NCI-H187 (cell line): ENCODE results near the gene RBMS2.

Experiments
- DNase-seq, 2 experiments: peaks; one replicate each; lab custom pipeline; 2025; lab: John Stamatoyannopoulos, UW

Gene RBMS2

DNA sequence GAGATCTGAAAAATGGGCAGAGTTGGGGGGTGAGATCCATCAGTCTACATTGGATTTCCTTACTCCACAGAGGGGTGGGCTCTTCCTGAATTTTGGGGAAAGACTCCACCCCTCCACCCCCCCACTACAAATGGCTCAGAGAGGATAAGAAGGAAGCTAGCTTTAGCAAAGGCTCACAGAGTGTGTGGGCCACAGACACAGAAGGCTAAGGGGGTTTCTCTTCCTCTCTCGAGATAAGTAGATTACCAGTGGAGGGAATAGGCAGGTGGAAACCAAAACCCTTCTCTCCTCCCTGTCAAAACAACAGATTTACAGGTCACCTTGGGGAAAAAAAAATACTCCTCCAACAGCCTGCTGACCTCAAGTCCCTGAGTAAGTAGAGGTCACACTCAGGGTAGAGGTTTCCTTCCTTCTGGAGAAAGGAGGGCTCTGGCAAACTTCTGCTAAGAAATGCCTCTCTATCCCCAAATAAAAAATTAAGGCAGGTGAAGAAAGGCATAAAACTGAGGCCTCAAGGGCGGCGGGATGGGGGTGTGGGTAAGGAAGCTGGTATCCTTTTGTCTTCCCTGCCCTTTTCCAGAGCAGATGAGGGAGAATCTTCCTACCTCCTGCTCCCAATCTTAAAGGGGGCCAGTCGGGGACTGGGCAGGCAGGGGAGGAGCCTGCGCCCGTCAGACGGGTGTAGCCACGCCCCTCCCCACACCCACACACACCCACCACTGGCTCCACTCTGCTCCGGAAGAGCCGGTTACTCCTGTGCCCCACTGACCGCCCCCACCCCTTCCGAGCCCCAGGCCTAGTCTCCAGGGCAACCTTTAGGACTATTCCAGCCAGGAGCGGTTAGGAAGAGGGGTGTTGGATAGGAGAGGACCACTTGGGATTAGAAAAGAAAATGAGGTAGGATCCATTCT lies 110.4 kb downstream of the RBMS2 start:
- DNase-seq, result peak in 1 of 2 experiments; percentile 31

DNA sequence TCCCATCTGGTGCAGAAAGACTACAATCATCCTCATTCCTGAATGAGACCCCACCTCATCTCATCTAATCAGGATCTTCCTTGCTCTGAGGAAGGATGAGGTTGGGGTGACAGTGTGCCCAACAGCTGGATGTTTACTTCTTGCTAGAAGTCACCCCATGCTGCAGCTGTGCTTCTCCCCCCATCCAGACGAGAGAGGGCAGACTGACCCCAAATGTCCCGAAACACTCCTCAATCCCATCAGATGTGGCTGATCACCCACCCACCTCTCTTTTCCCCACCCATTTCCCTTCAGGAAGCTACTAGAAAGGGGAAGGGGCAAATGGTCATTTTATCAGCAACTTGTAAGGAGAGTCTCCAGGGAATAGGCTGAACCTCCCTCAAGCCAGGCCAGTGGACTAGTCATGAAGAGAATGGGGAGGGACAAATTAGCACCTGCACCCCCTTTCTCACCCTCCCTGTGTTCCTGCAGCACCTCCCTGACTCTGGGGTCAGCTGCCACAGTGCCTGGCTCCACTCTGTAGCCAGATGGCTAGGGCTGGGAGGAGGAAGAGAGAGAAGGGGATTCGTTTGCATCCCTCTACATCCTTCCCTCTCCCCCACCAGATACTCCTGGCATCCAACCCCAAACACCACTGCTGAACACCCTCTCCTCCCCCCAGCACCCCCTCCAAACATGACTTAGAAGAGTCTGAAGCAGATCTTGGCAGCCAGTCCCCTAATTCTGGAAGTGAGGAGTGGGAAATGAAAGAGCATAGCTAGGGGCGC lies 111.3 kb downstream of the RBMS2 start:
- no peak for DNase-seq

DNA sequence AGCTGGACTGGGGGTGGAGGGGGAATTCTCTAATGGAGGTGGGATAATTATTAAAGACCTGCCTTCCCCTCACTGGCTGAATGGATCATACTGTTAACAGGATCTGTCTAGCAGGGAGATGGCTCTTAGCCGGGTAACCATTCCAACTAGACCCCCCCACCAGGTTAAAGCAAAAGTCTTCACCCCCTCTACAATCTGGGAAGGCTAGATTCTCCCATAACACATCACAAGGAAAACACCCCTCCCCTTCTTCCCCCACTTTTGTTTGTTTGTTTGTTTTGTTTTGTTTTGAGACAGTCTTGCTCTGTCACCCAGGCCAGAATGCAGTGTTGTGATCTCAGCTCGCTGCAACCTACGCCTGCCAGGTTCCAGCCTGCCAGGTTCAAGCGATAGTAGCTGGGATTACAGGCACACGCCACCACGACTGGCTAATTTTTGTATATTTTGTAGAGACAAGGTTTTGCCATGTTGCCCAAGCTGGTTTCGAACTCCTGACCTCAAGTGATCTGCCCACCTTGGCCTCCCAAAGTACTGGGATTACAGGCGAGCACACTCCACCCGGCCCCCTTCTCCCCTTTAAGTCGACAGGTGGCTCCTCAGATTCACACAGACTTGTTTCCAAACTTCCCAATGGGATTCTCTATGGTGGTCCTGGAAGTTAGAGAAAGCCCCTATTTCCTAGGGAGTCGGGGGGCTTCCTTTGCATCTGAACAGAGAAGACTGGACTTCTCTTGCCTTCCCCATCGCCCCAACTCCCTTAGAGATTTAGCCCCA lies 112.0 kb downstream of the RBMS2 start:
- DNase-seq, result no peak

DNA sequence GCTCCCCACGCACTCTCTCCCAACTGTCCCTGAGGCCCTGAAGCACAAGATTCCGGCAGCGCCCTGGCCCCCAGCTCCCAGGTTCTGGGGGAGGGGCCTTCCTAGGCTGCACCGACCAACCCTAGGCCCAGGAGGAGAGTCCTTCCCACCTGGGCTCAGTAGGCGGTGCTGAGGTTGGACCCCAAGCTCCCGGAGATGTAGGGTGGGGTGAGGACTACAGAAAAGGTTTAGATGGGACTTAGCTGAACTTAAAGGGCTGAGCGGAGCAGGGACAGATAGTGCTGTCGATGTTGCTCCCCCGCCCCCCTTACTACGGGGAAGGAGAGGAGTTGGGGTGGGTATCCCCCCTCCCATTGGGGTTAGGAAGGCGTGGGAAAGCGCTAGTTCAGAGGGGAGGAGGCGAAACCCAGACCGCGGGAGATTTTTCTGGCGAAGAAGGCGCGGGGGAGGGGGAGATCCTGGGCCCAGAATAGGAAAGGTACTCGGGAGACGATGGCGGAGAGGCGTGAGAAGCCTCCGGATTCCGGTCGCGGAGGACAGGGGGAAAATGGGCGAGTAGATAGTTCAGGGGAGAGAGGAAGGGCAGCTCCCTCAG lies 112.7 kb downstream of the RBMS2 start:
- peak in 1 of 2 experiments; percentile 43 for DNase-seq

DNA sequence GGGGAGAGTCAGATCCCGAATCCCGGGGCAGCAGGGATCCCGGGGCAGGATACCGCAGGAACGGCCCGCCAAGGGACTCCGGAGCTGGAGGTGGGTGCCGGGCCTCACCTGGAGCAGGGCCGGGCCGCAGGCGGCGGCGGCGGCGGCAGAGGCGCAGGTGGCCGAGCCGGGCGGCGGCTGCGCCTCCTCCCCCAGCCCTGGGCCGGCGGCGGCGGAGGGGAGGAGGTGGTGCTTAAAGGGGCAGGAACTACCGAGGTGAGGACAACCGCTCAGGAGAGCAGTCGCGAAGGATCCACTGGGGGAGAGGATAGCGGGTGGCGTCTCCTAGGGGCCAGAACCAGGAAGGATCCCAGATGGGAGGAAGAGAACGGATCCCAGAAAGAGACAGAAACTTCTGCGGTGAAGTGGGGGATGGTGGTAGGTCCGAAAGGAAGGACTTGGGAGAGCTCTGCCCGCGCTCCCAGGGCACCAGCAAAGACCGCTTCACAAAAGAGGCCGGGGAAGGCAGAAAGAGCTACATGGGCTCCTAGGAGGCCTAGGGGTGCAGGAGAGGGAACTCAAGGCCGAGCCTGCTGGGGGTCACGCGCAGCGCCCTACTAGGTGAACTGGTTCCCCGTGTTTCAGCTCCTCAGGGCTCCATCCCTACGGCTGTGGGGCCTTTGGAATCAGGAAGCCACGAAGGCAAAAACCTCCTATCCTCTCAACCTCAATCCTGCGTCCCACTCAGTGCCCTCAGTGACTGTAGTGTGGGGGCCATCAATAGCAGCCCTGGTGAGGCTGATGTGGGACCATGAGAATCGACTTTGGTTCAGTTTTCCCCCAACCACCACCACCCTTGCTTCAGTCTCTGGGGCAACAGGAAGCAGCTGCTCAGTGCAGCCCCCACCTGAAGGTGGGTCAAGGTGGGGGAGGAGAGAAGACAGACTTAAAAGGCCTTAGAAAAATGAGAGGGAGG lies 113.5 kb downstream of the RBMS2 start:
- peak; percentile 35 to 74 for DNase-seq

DNA sequence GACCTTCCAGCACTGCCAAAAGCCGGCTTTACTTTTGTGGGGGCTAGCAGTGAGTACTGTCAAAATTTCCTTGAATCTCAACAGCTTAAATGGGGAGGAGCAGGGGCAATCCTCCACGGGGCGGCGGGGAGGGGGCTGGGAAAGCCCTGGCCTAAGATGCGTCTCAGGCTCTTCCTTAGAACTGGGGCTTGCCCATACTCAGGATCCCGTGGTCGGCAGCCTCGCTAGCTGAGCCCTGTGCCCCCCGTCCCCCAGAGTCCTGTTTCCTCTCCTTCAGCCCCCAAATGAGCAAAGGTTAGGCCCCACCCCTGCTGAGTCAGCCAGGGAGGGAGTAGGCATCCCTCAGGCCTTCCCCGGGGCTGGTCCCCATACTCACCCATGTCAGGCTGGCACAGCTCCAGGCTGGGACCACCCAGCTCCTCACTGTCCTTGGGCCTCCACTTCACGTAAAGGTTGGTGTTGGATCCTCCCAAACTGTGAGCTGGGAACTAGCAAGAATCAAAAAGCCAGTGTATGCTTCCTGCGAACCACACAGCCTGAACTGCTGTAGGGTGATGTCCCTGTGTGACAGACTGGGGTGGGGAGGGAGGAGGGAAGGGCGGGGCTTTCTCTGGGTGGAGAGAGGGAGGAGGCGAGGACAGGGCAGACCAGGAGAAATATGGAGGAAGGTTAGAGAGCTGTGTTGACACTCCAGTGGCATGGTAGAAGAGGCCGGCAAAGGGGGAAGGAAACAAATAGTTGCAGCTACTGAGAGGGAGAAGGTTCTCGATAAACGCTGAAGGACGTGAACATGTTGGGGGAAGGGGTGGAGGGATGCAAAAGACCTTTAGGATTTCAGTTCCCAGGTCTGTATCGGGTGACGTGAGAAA lies 114.4 kb downstream of the RBMS2 start:
- peak; percentile 82 to 91 for DNase-seq

DNA sequence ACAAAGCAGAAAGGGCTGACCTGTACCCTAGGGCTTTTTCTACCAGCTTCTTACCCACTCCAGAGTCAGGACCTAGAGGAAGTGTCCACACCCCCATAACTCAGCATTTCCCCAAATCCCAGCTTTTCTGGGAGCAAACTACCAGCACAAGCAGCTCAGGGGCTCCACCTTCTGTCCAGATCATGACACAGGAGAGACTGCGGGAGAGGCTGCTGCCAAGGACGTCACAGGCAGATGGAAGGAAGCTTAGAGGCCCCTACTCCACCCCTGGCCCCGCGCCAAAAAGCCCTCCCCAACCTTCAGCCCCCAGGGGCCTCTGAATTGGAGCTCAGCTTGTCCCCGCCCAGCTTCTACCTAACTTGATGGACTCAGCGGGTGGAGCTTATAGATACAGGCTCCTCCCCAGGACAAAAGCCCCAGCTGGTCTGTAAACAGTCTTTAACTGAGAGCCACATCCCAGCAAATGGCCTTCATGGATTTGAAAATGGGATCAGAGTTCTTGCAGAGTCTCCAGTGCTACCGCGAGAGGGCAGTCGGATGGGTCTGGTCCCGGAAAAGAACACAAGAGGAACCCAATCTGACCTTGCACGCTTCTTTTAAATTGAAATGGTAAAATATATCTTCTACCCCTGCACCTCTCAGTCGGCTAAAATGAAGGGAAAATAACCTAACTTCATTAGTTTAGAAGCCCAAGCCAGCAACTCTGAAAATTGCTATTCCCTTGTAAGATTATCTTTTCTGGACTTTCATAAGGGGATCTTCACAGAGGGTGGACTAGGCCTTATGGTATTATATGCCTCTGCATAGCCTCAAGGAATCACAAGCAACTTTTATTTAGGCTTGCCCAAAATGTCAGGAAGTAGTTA lies 115.3 kb downstream of the RBMS2 start:
- DNase-seq, result peak; percentile 99 to 100

DNA sequence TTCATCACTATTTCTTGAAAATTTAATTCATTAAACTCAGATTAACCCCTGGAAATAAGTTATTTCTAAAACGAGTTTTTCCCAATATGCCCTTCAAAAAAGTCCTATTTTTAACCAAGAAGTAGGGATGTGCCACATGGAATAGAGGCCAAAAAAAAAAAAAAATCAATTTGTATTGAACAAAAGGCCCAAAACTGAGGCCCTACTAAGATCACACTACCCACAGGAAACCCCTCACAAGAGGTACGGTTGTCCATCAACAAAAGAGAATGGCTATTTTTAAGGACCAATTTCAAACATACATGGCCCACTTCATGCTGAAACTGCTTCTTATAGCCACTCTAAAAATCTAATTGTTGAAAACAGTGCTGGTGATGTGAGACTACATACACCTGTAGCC lies 116.0 kb downstream of the RBMS2 start:
- no peak for DNase-seq

DNA sequence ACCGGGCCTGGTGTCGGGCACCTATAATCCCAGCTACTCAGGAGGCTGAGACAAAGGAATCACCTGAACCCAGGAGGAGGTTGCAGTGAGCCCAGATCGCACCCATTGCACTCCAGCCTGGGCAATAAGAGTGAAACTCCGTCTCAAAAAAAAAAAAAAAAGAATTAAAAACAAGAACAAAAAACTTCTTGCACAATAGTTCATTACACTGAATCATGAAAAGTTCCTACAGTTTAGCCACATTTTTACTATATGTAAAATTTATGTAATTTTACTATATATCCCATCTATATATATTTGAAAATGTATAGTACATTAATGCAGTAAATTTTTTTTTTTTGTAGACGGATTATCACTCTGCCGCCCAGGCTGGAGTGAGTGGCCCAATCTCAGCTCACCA lies 119.6 kb downstream of the RBMS2 start:
- no peak for DNase-seq

DNA sequence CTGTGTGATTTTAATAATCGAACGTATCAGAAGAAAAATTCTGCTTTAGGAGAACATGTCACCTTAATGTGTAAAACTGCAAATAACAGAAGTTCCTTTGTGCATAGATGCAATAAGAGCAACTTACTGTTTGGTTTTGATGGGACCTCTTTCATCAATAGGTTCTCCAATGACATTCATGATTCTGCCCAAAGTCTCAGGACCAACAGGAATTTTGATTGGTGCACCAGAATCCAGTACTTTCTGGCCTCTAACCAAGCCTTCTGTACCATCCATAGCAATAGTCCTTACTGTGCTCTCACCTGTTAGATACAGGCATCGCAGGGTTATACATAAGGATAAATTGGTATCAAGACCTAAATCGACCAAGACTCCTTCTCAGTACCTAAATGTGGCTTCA lies 123.0 kb downstream of the RBMS2 start:
- no peak for DNase-seq

DNA sequence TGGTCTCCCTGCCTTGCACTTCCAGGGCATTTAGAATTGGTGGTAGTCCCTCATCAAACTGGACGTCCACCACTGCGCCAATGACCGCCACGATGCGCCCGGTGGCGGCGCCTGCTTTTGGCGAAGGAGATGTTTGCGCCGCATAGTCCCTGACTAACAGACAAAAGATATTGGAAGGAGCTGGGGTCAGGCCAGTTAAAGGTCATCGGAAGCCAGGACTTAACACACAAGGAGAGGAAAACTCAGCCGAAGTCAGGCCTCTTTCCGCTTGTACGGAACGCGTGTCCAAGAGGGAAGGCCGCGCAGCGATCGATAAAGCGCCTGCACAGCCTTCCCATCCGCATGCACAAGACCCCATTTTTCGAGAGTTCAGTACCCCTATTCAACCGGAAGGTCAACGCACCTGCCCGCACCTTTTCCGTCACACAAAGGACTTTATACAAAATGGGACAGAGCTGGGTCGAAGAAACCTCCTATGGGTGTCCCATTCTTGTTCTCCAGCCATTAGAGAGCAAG lies 123.6 kb downstream of the RBMS2 start:
- DNase-seq, result peak in 1 of 2 experiments; percentile 55
